ENCODE measurements around the gene THBS3.
"Not testable (repeated sequence)": the region's sequence is repeated elsewhere in the genome, so short reads cannot be mapped to it uniquely, and the experiment has no call there.

Gene THBS3

GRCh38 chr1:155168456-155169210 lies 39.1 kb downstream of the THBS3 start:
- DNase-seq (ENCODE audit: insufficient read length, low spot score) (no peak), FAIRE-seq (no peak)
- TF ChIP-seq POLR2A (IDR thresholded peaks at IDR 0.05; ENCODE audit: low read depth, low read length) (no peak), POLR2AphosphoS5 (IDR thresholded peaks at IDR 0.05; ENCODE audit: low read depth, low read length) (no peak), SPI1 (IDR thresholded peaks at IDR 0.05; ENCODE audit: low read depth, low read length) (no peak), POU2F2 (IDR thresholded peaks at IDR 0.05; ENCODE audit: low read depth, low read length) (no peak), PAX5 (IDR thresholded peaks at IDR 0.05; ENCODE audit: insufficient read depth, low read length, severe bottlenecking) (no peak), TAF1 (IDR thresholded peaks at IDR 0.05; ENCODE audit: low read depth, low read length) (no peak)

GRCh38 chr1:155168105-155168445 lies 39.6 kb downstream of the THBS3 start:
- not testable (repeated sequence) for FAIRE-seq; DNase-seq (ENCODE audit: insufficient read length, low spot score)

GRCh38 chr1:155167166-155168104 lies 40.3 kb downstream of the THBS3 start:
- FAIRE-seq, result peak; percentile 78
- DNase-seq (ENCODE audit: insufficient read length, low spot score), result peak; percentile 69
- TF ChIP-seq TAF1 (IDR thresholded peaks at IDR 0.05; ENCODE audit: low read depth, low read length), result no peak
- no peak for TF ChIP-seq POLR2AphosphoS5 (IDR thresholded peaks at IDR 0.05; ENCODE audit: low read depth, low read length)
- TF ChIP-seq POLR2A (IDR thresholded peaks at IDR 0.05; ENCODE audit: low read depth, low read length), result no peak
- no peak for TF ChIP-seq POU2F2 (IDR thresholded peaks at IDR 0.05; ENCODE audit: low read depth, low read length)
- no peak for TF ChIP-seq PAX5 (IDR thresholded peaks at IDR 0.05; ENCODE audit: insufficient read depth, low read length, severe bottlenecking)

- FAIRE-seq, result no peak
- DNase-seq (ENCODE audit: insufficient read length, low spot score), result peak; percentile 6
- TF ChIP-seq SPI1 (IDR thresholded peaks at IDR 0.05; ENCODE audit: low read depth, low read length) (no peak), PAX5 (IDR thresholded peaks at IDR 0.05; ENCODE audit: insufficient read depth, low read length, severe bottlenecking) (no peak), TAF1 (IDR thresholded peaks at IDR 0.05; ENCODE audit: low read depth, low read length) (no peak), POU2F2 (IDR thresholded peaks at IDR 0.05; ENCODE audit: low read depth, low read length) (no peak), POLR2A (IDR thresholded peaks at IDR 0.05; ENCODE audit: low read depth, low read length) (no peak), POLR2AphosphoS5 (IDR thresholded peaks at IDR 0.05; ENCODE audit: low read depth, low read length) (no peak)
Measured at GRCh38 chr1:155166471-155167165, 41.1 kb downstream of the THBS3 start.

GRCh38 chr1:155166051-155166470 lies 41.6 kb downstream of the THBS3 start:
- no peak for FAIRE-seq
- TF ChIP-seq POU2F2 (IDR thresholded peaks at IDR 0.05; ENCODE audit: low read depth, low read length) (no peak), POLR2A (IDR thresholded peaks at IDR 0.05; ENCODE audit: low read depth, low read length) (no peak), POLR2AphosphoS5 (IDR thresholded peaks at IDR 0.05; ENCODE audit: low read depth, low read length) (no peak), TAF1 (IDR thresholded peaks at IDR 0.05; ENCODE audit: low read depth, low read length) (no peak), SPI1 (IDR thresholded peaks at IDR 0.05; ENCODE audit: low read depth, low read length) (no peak), PAX5 (IDR thresholded peaks at IDR 0.05; ENCODE audit: insufficient read depth, low read length, severe bottlenecking) (no peak)

GRCh38 chr1:155164625-155165024 lies 43.1 kb downstream of the THBS3 start:
- DNase-seq (ENCODE audit: insufficient read length, low spot score); FAIRE-seq: not testable (repeated sequence)

More at GRCh38 chr1:155166051-155166470, 41.6 kb downstream of the THBS3 start:
- no peak for DNase-seq (ENCODE audit: insufficient read length, low spot score)

GRCh38 chr1:155163785-155164184 lies 43.9 kb downstream of the THBS3 start:
- DNase-seq (ENCODE audit: insufficient read length, low spot score); FAIRE-seq: not testable (repeated sequence)

GRCh38 chr1:155162631-155163030 lies 45.1 kb downstream of the THBS3 start:
- not testable (repeated sequence) for DNase-seq (ENCODE audit: insufficient read length, low spot score); FAIRE-seq

GRCh38 chr1:155160128-155160527 lies 47.6 kb downstream of the THBS3 start:
- TF ChIP-seq TAF1 (IDR thresholded peaks at IDR 0.05; ENCODE audit: low read depth, low read length) (no peak), POU2F2 (IDR thresholded peaks at IDR 0.05; ENCODE audit: low read depth, low read length) (no peak), PAX5 (IDR thresholded peaks at IDR 0.05; ENCODE audit: insufficient read depth, low read length, severe bottlenecking) (no peak), SPI1 (IDR thresholded peaks at IDR 0.05; ENCODE audit: low read depth, low read length) (no peak), POLR2A (IDR thresholded peaks at IDR 0.05; ENCODE audit: low read depth, low read length) (no peak), POLR2AphosphoS5 (IDR thresholded peaks at IDR 0.05; ENCODE audit: low read depth, low read length) (no peak)
- no peak for FAIRE-seq
- no peak for DNase-seq (ENCODE audit: insufficient read length, low spot score)

- no peak for DNase-seq (ENCODE audit: insufficient read length, low spot score)
- FAIRE-seq, result no peak
- TF ChIP-seq POLR2A (IDR thresholded peaks at IDR 0.05; ENCODE audit: low read depth, low read length), result no peak
- TF ChIP-seq SPI1 (IDR thresholded peaks at IDR 0.05; ENCODE audit: low read depth, low read length), result no peak
- no peak for TF ChIP-seq POLR2AphosphoS5 (IDR thresholded peaks at IDR 0.05; ENCODE audit: low read depth, low read length)
- no peak for TF ChIP-seq PAX5 (IDR thresholded peaks at IDR 0.05; ENCODE audit: insufficient read depth, low read length, severe bottlenecking)
- TF ChIP-seq TAF1 (IDR thresholded peaks at IDR 0.05; ENCODE audit: low read depth, low read length), result no peak
- no peak for TF ChIP-seq POU2F2 (IDR thresholded peaks at IDR 0.05; ENCODE audit: low read depth, low read length)
Measured at GRCh38 chr1:155158991-155159390, 48.7 kb downstream of the THBS3 start.

- FAIRE-seq; DNase-seq (ENCODE audit: insufficient read length, low spot score): not testable (repeated sequence)
Measured at GRCh38 chr1:155155996-155156643, 51.6 kb downstream of the THBS3 start.

Measured in GM12891 (cell line).